Uterus (tissue), 4 donors: ENCODE measurements around the gene VAV3. TPM values are rescaled to one million over a fixed set of nuclear protein-coding genes. Genes with fewer than 3 reads are reported as not detected.

Source experiments
- DNase-seq, 2 donors: peaks; one replicate each; pipeline ENCODE4 v3.0.0-alpha.2; 2019 to 2020
- H3K27ac ChIP-seq, 2 donors: fragments of 200-600 bp; sonication (generic); 1 replicate in 1 of 2; 2 replicates in 1 of 2; pipeline ENCODE4 v1.5.1; 2016 to 2018
- H3K27me3 ChIP-seq, 2 donors: fragments of 200-600 bp; sonication (generic); one replicate each; pipeline ENCODE4 v1.5.1; 2018 to 2019; ENCODE audit warnings: control low read depth in 1 of 2
- H3K36me3 ChIP-seq, 2 donors: fragments of 200-600 bp; sonication (generic); one replicate each; pipeline ENCODE4 v1.5.1; 2019; ENCODE audit warnings: control low read depth in 1 of 2
- H3K4me1 ChIP-seq, 2 donors: fragments of 200-600 bp; sonication (generic); one replicate each; pipeline ENCODE4 v1.5.1; 2018 to 2019; ENCODE audit warnings: control low read depth in 1 of 2
- H3K4me3 ChIP-seq, 2 donors: fragments of 200-600 bp; sonication (generic); 1 replicate in 1 of 2; 2 replicates in 1 of 2; pipeline ENCODE4 v1.5.1; 2018 to 2019; ENCODE audit warnings: mild to moderate bottlenecking in 1 of 2
- H3K9me3 ChIP-seq, 2 donors: fragments of 200-600 bp; sonication (generic); one replicate each; pipeline ENCODE4 v1.5.1; 2019; ENCODE audit warnings: control low read depth in 1 of 2
- POLR2A ChIP-seq, 2 donors: fragments of 450-650 bp; IDR thresholded peaks; one replicate each; pipeline ENCODE4 v1.6.1; 2016; ENCODE audit warnings: antibody characterized with exemption in 2 of 2, mild to moderate bottlenecking in 1 of 2, moderate library complexity in 1 of 2
- intact Hi-C: fragments of 100-400 bp; cut with DNase I; formaldehyde crosslinking; loops from one replicate; pipeline ENCODE4 v1.15.1; 2023; ENCODE audit warnings: low total_unique reads
- total RNA-seq, 4 donors: library from RNA; depleted of rRNA in 3 of 4; stranded (reverse); fragments of >200 nt in 3 of 4; gene quantifications; one replicate each; pipeline versions ENCODE4 v1.1.0 to v1.2.4, GENCODE V29; 2014 to 2023
- TF ChIP-seq, protein P1 (sequence below), 4 experiments: fragments of 200-600 bp in 2 of 4; fragments of 450-650 bp in 2 of 4; sonication (generic) in 2 of 4; IDR thresholded peaks; one replicate each; pipeline ENCODE4 v1.5.1; 2016 to 2019; ENCODE audit warnings: antibody characterized with exemption in 4 of 4, mild to moderate bottlenecking in 2 of 4, moderate library complexity in 1 of 4
- donor health status: DM: yes; HTN: yes; CAD: no.

VAV3 gene
- total RNA-seq, 4 donors from 2014 or later, result 0.88 to 22.5 (median 8.6) TPM

DNA sequence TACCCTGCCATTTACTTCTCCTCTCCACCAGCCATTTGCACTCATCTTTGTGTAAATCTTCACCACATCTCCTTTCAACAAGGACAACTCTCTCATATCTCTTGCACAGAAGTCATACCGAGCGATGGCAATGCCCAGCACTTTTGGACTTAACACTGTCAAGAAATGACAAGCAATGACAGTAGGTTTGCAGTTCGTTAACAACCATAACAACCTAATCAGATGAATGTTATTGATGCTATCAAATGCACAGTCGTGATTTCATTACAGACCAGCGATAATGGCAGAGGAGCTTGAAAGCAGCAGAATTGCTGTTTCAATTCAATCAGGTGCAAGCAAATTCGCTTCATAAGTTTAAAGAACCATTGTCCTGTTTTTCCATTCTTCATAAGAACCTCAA lies 390.9 kb downstream of the VAV3 start:
- Histone ChIP-seq H3K4me3 (no peak overlapping the region), H3K9me3 (no peaks in the 10 kb centered on the region), H3K27ac (peak overlapping the region; percentile 61 to 69), H3K36me3 (no peaks in the 10 kb centered on the region), H3K27me3 (no peaks in the 10 kb centered on the region), H3K4me1 (no peaks in the 10 kb centered on the region)
- DNase-seq, result no peak
- intact Hi-C loops, result no loop called here
- TF ChIP-seq, protein P1, sequence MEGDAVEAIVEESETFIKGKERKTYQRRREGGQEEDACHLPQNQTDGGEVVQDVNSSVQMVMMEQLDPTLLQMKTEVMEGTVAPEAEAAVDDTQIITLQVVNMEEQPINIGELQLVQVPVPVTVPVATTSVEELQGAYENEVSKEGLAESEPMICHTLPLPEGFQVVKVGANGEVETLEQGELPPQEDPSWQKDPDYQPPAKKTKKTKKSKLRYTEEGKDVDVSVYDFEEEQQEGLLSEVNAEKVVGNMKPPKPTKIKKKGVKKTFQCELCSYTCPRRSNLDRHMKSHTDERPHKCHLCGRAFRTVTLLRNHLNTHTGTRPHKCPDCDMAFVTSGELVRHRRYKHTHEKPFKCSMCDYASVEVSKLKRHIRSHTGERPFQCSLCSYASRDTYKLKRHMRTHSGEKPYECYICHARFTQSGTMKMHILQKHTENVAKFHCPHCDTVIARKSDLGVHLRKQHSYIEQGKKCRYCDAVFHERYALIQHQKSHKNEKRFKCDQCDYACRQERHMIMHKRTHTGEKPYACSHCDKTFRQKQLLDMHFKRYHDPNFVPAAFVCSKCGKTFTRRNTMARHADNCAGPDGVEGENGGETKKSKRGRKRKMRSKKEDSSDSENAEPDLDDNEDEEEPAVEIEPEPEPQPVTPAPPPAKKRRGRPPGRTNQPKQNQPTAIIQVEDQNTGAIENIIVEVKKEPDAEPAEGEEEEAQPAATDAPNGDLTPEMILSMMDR (IDR thresholded peaks at IDR 0.05), result no peak
- no peak for TF ChIP-seq POLR2A (IDR thresholded peaks at IDR 0.05)

DNA sequence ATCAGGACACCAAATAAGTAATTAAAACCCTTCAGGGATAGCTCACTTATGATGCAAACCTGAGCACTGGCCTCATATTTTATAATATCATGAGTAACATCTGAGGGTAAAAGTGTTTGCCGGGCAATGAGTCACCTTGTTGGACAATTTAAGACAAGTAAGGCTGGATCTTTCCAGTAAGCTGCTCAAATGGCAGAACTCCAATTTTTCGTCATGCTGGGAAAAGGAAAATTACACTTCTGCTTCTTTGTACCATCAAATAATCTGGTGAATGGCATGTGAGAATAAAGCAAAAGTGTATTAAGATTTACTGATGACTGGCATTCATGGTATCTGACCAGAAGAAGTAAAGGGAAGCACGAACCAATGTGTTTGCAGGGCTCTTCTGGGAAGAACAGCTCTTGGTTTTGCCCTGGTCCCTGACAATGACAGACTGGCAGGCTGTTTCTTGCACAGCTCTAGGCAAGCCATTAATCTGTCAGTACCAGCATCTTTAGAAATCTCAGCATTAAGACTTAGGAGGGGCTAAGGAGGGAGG lies 392.2 kb downstream of the VAV3 start:
- Histone ChIP-seq H3K27me3 (no peaks in the 10 kb centered on the region), H3K27ac (peak overlapping the region; percentile 65 to 69), H3K9me3 (no peaks in the 10 kb centered on the region), H3K36me3 (no peaks in the 10 kb centered on the region), H3K4me1 (no peaks in the 10 kb centered on the region), H3K4me3 (no peak overlapping the region)
- TF ChIP-seq POLR2A (IDR thresholded peaks at IDR 0.05), result no peak
- TF ChIP-seq, protein P1 (IDR thresholded peaks at IDR 0.05), result no peak
- DNase-seq, result peak; percentile 29 to 79
- intact Hi-C loops, result no loop called here

DNA sequence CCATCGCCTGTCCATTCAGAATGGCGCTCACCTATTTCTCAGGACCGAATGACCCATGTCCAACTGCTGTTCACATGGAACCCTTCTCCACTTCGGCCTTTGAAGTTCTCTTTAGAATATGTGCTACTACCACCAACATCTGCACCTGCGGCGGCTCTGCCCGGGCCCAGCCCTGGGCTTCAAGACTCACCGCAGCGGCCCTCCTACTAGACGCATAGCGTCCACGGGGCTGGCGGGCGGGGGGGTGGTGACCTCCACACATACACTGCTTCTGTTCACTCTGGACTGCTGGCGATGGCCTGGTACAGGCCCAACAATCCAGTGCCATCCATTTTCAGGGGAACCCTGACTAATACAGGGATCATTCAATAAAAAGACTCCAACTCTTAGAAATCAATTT lies 394.2 kb downstream of the VAV3 start:
- H3K36me3 ChIP-seq, result no peaks in the 10 kb centered on the region
- peak overlapping the region in 1 of 2 donors; percentile 65 for H3K27ac ChIP-seq
- no peak for TF ChIP-seq POLR2A (IDR thresholded peaks at IDR 0.05)
- TF ChIP-seq, protein P1 (IDR thresholded peaks at IDR 0.05), result no peak
- no peaks in the 10 kb centered on the region for H3K4me1 ChIP-seq
- intact Hi-C loops, result no loop called here
- no peaks in the 10 kb centered on the region for H3K27me3 ChIP-seq
- no peaks in the 10 kb centered on the region for H3K9me3 ChIP-seq
- no peak overlapping the region for H3K4me3 ChIP-seq
- no peak for DNase-seq

DNA sequence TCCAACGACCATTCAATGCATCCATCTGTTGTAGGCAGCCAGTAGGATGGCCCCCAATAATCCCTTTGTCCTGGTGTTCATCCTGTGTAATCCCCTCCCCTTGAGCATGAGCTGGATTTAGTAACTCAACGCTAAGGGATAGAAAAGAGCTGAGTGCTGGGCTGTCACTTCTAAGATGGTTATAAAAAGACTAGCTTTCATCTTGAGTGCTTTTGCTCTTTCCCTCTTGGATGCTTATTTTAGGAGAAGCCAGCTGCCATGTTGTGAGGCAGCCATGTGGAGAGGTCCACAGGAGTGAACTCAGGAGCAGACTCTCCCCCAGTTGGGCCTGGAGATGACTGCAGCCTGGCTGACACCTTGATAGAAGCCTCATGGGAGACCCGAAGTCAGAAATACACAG lies 401.5 kb downstream of the VAV3 start:
- intact Hi-C loops, result no loop called here
- no peak for DNase-seq
- TF ChIP-seq, protein P1 (IDR thresholded peaks at IDR 0.05), result no peak
- no peak for TF ChIP-seq POLR2A (IDR thresholded peaks at IDR 0.05)
- Histone ChIP-seq H3K9me3 (no peaks in the 10 kb centered on the region), H3K4me3 (no peak overlapping the region), H3K27me3 (no peaks in the 10 kb centered on the region), H3K36me3 (no peaks in the 10 kb centered on the region), H3K4me1 (no peaks in the 10 kb centered on the region), H3K27ac (no peak overlapping the region)

DNA sequence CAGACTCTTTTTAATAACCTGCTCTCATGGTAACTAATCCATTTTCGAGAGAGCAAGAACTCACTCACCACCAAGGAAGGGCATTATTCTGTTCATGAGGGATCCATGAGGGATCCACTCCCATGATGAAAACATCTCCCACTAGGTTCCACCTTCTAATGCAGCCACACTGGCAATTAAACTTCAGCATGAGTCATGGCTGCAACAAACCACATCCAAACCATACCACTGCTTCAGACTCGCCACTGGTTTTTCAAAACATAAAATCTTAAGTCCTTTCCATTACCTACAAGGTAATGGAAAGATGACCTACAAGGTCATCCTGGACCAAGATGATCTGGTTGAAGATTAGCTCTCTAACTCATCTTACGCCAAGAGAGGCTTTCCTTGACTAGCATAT lies 405.1 kb downstream of the VAV3 start:
- intact Hi-C loops, result no loop called here
- Histone ChIP-seq H3K4me3 (no peak overlapping the region), H3K27ac (no peak overlapping the region), H3K4me1 (no peaks in the 10 kb centered on the region), H3K9me3 (no peaks in the 10 kb centered on the region), H3K36me3 (no peaks in the 10 kb centered on the region), H3K27me3 (no peaks in the 10 kb centered on the region)
- TF ChIP-seq, protein P1 (IDR thresholded peaks at IDR 0.05), result no peak
- TF ChIP-seq POLR2A (IDR thresholded peaks at IDR 0.05), result no peak
- no peak for DNase-seq
